Uterus (tissue), 4 donors: ENCODE results near the gene NUDT2. TPM values are rescaled to one million over a fixed set of nuclear protein-coding genes. Genes with fewer than 3 reads are reported as not detected.

Experiments used
- DNase-seq, 2 donors: peaks; one replicate each; pipeline ENCODE4 v3.0.0-alpha.2; 2019 to 2020
- H3K27ac ChIP-seq, 2 donors: fragments of 200-600 bp; sonication (generic); 1 replicate in 1 of 2; 2 replicates in 1 of 2; pipeline ENCODE4 v1.5.1; 2016 to 2018
- H3K27me3 ChIP-seq, 2 donors: fragments of 200-600 bp; sonication (generic); one replicate each; pipeline ENCODE4 v1.5.1; 2018 to 2019; ENCODE audit warnings: control low read depth in 1 of 2
- H3K36me3 ChIP-seq, 2 donors: fragments of 200-600 bp; sonication (generic); one replicate each; pipeline ENCODE4 v1.5.1; 2019; ENCODE audit warnings: control low read depth in 1 of 2
- H3K4me1 ChIP-seq, 2 donors: fragments of 200-600 bp; sonication (generic); one replicate each; pipeline ENCODE4 v1.5.1; 2018 to 2019; ENCODE audit warnings: control low read depth in 1 of 2
- H3K4me3 ChIP-seq, 2 donors: fragments of 200-600 bp; sonication (generic); 1 replicate in 1 of 2; 2 replicates in 1 of 2; pipeline ENCODE4 v1.5.1; 2018 to 2019; ENCODE audit warnings: mild to moderate bottlenecking in 1 of 2
- H3K9me3 ChIP-seq, 2 donors: fragments of 200-600 bp; sonication (generic); one replicate each; pipeline ENCODE4 v1.5.1; 2019; ENCODE audit warnings: control low read depth in 1 of 2
- CTCF ChIP-seq, 4 experiments: fragments of 200-600 bp in 2 of 4; fragments of 450-650 bp in 2 of 4; sonication (generic) in 2 of 4; IDR thresholded peaks; one replicate each; pipeline ENCODE4 v1.5.1; 2016 to 2019; ENCODE audit warnings: antibody characterized with exemption in 4 of 4, mild to moderate bottlenecking in 2 of 4, moderate library complexity in 1 of 4
- POLR2A ChIP-seq, 2 donors: fragments of 450-650 bp; IDR thresholded peaks; one replicate each; pipeline ENCODE4 v1.6.1; 2016; ENCODE audit warnings: antibody characterized with exemption in 2 of 2, mild to moderate bottlenecking in 1 of 2, moderate library complexity in 1 of 2
- intact Hi-C: fragments of 100-400 bp; cut with DNase I; formaldehyde crosslinking; loops from one replicate; pipeline ENCODE4 v1.15.1; 2023; ENCODE audit warnings: low total_unique reads
- total RNA-seq, 4 donors: library from RNA; depleted of rRNA in 3 of 4; stranded (reverse); fragments of >200 nt in 3 of 4; gene quantifications; one replicate each; pipeline versions ENCODE4 v1.1.0 to v1.2.4, GENCODE V29; 2014 to 2023
- donor health status: DM: yes; HTN: yes; CAD: no.

Gene NUDT2
- total RNA-seq, 4 donors from 2014 or later, result 7.6 to 24.6 (median 20.2) TPM

- no peaks in the 10 kb centered on the region for H3K27me3 ChIP-seq
- DNase-seq, result no peak
- intact Hi-C loops, result no loop called here
- TF ChIP-seq CTCF (IDR thresholded peaks at IDR 0.05), result no peak
- TF ChIP-seq POLR2A (IDR thresholded peaks at IDR 0.05), result no peak
- no peaks in the 10 kb centered on the region for H3K4me1 ChIP-seq
- H3K4me3 ChIP-seq, result no peak overlapping the region
- H3K27ac ChIP-seq, result no peak overlapping the region
- no peaks in the 10 kb centered on the region for H3K9me3 ChIP-seq
- H3K36me3 ChIP-seq, result no peaks in the 10 kb centered on the region
These were observed 11.1 kb upstream of the NUDT2 start for GRCh38 chr9:34318163-34318790.

GRCh38 chr9:34321451-34321850, 7.9 kb upstream of the NUDT2 start:
- no peaks in the 10 kb centered on the region for H3K36me3 ChIP-seq
- H3K27ac ChIP-seq, result no peak overlapping the region
- no peak for TF ChIP-seq POLR2A (IDR thresholded peaks at IDR 0.05)
- TF ChIP-seq CTCF (IDR thresholded peaks at IDR 0.05), result no peak
- H3K4me1 ChIP-seq, result no peaks in the 10 kb centered on the region
- DNase-seq, result no peak
- no peaks in the 10 kb centered on the region for H3K9me3 ChIP-seq
- intact Hi-C loops, result no loop called here
- no peak overlapping the region for H3K4me3 ChIP-seq
- no peaks in the 10 kb centered on the region for H3K27me3 ChIP-seq

GRCh38 chr9:34322899-34323591, 6.3 kb upstream of the NUDT2 start:
- H3K4me1 ChIP-seq, result no peaks in the 10 kb centered on the region
- no peak overlapping the region for H3K27ac ChIP-seq
- intact Hi-C loops, result no loop called here
- H3K4me3 ChIP-seq, result no peak overlapping the region
- DNase-seq, result no peak
- H3K9me3 ChIP-seq, result no peaks in the 10 kb centered on the region
- no peaks in the 10 kb centered on the region for H3K27me3 ChIP-seq
- no peak for TF ChIP-seq CTCF (IDR thresholded peaks at IDR 0.05)
- no peak for TF ChIP-seq POLR2A (IDR thresholded peaks at IDR 0.05)
- H3K36me3 ChIP-seq, result no peaks in the 10 kb centered on the region

- no peaks in the 10 kb centered on the region for H3K36me3 ChIP-seq
- no peaks in the 10 kb centered on the region for H3K9me3 ChIP-seq
- peaks cover 0 to 6% of the 10 kb centered on the region in 2 donors for H3K4me1 ChIP-seq
- H3K27ac ChIP-seq, result no peak overlapping the region
- intact Hi-C loops, result no loop called here
- H3K4me3 ChIP-seq, result no peak overlapping the region
- no peaks in the 10 kb centered on the region for H3K27me3 ChIP-seq
- no peak for DNase-seq
- TF ChIP-seq POLR2A (IDR thresholded peaks at IDR 0.05), result no peak
- no peak for TF ChIP-seq CTCF (IDR thresholded peaks at IDR 0.05)
These were observed 2.7 kb upstream of the NUDT2 start for GRCh38 chr9:34326690-34327089.

GRCh38 chr9:34328500-34328986, 826 bp upstream of the NUDT2 start:
- TF ChIP-seq CTCF (IDR thresholded peaks at IDR 0.05), result no peak
- no peak for TF ChIP-seq POLR2A (IDR thresholded peaks at IDR 0.05)
- Histone ChIP-seq H3K4me3 (peak overlapping the region; percentile 53 to 91), H3K27ac (peak overlapping the region; percentile 57 to 76), H3K9me3 (no peaks in the 10 kb centered on the region), H3K27me3 (no peaks in the 10 kb centered on the region), H3K36me3 (no peaks in the 10 kb centered on the region), H3K4me1 (peaks cover 0 to 6% of the 10 kb centered on the region in 2 donors)
- no peak for DNase-seq
- intact Hi-C loops, result no loop called here
